ENCODE results near the gene MAPK10.

MAPK10 gene

DNA sequence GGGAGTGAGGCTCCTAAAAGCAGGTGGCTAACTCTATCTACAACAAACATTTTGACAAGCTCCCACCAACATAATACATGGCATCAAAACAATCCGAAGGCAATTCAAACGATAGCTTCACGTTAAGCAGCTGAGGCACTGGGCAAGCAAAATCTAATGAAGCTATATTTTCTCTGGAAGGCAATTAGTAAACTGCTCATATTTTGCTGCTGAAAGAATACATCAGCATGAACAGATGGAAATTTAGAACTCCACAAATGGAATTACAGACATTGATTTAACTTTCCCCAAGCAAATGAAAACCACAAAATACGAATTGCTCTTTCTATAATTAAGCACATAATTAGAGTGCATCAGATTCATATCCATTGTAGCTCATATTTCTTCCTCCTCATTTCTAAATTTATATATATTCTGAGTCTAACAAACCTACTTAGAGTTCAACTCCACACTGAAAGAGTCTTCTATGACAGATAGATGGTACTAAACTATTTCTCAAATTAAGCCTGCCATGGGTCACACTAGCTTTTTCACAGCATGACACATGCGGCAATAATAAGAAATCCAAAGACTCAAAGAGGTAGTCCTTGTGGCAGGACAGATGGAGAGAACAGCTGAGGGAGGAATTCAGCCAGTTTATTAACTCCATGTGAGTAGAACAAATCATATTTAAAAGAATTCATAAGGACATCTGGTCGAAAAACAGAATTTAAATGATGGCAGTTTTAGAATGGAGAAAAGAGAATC, 305.4 kb downstream of the MAPK10 start:
- DNase-seq (ENCODE audit: low read depth): no peak
- TF ChIP-seq MYC (IDR thresholded peaks at IDR 0.05; ENCODE audit: low read depth, low read length) (no peak), POLR2A (IDR thresholded peaks at IDR 0.05; ENCODE audit: extremely low read depth, insufficient read length) (no peak)
- TF ChIP-seq, protein P1, sequence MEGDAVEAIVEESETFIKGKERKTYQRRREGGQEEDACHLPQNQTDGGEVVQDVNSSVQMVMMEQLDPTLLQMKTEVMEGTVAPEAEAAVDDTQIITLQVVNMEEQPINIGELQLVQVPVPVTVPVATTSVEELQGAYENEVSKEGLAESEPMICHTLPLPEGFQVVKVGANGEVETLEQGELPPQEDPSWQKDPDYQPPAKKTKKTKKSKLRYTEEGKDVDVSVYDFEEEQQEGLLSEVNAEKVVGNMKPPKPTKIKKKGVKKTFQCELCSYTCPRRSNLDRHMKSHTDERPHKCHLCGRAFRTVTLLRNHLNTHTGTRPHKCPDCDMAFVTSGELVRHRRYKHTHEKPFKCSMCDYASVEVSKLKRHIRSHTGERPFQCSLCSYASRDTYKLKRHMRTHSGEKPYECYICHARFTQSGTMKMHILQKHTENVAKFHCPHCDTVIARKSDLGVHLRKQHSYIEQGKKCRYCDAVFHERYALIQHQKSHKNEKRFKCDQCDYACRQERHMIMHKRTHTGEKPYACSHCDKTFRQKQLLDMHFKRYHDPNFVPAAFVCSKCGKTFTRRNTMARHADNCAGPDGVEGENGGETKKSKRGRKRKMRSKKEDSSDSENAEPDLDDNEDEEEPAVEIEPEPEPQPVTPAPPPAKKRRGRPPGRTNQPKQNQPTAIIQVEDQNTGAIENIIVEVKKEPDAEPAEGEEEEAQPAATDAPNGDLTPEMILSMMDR (IDR thresholded peaks at IDR 0.05; ENCODE audit: low read depth, low read length): no peak
- TF ChIP-seq, protein P2, sequence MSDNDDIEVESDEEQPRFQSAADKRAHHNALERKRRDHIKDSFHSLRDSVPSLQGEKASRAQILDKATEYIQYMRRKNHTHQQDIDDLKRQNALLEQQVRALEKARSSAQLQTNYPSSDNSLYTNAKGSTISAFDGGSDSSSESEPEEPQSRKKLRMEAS (IDR thresholded peaks at IDR 0.05; ENCODE audit: low read depth, low read length): no peak
- no peak overlapping the region for H3K4me3 ChIP-seq (ENCODE audit: low read depth, low read length)

DNA sequence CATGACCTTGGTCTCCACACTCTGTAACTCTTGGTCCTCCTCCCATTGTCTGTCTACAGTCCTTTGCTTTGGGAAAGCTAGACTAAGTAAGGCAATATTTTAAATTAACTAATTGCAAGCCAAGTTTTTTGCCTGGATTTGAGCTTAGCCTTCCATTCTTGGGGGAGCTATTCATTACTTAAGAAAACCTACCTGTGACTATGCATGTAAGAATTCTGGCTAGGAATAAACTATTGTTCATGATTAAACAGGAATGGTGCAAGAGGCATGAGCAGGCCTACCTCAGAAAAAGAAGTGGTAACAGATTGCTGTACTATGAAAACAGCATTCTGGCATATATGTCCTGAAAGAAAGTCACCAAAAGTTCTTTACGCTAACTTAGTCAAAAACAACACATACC, 309.4 kb downstream of the MAPK10 start:
- TF ChIP-seq, protein P2 (IDR thresholded peaks at IDR 0.05; ENCODE audit: low read depth, low read length): no peak
- no peak for TF ChIP-seq MYC (IDR thresholded peaks at IDR 0.05; ENCODE audit: low read depth, low read length)
- TF ChIP-seq POLR2A (IDR thresholded peaks at IDR 0.05; ENCODE audit: extremely low read depth, insufficient read length): no peak
- TF ChIP-seq, protein P1 (IDR thresholded peaks at IDR 0.05; ENCODE audit: low read depth, low read length): no peak

DNA sequence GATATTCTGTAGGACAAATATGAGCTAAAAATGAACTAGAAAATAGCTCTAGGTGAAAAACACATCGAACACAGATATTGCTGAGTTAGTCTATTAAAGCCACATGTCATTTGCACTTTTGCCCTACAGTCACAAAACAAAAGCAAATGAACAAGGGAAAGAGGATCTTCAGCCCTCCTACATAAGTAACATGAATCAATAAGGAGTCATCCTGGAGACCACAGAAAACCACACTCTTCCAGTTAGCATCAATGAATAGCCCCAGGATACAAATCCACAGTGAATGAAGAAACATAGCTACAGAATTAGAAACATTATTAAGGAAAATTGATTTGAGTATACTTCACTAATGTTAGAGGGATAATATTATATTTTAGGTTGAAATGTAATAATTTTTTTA, 311.4 kb downstream of the MAPK10 start:
- no peak overlapping the region for H3K4me3 ChIP-seq (ENCODE audit: low read depth, low read length)
- TF ChIP-seq POLR2A (IDR thresholded peaks at IDR 0.05; ENCODE audit: extremely low read depth, insufficient read length): no peak
- TF ChIP-seq MYC (IDR thresholded peaks at IDR 0.05; ENCODE audit: low read depth, low read length): no peak
- TF ChIP-seq, protein P1 (IDR thresholded peaks at IDR 0.05; ENCODE audit: low read depth, low read length): no peak
- TF ChIP-seq, protein P2 (IDR thresholded peaks at IDR 0.05; ENCODE audit: low read depth, low read length): no peak
- DNase-seq (ENCODE audit: low read depth): no peak

More for the DNA sequence above, 309.4 kb downstream of the MAPK10 start:
- no peak overlapping the region for H3K4me3 ChIP-seq (ENCODE audit: low read depth, low read length)
- DNase-seq (ENCODE audit: low read depth): no peak

DNA sequence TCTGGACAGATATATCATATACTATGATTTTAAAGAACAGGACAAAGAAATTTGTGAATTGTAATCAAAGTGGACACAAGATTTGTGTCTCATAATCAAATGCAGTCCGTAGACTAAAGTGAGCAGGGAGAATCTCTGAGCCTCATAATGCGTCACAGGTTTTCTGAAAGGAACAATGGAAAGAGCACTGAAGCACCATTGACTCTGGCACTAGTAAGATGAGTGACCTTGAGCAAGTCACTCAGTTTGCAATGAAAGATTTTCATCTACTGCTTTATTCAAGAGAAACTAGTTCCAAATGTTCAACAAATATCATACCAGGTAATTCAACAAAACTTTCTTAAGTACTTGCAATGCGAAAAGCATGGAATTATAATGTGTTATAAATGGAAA, 315.3 kb downstream of the MAPK10 start:
- H3K4me3 ChIP-seq (ENCODE audit: low read depth, low read length): no peak overlapping the region
- DNase-seq (ENCODE audit: low read depth): no peak
- TF ChIP-seq, protein P2 (IDR thresholded peaks at IDR 0.05; ENCODE audit: low read depth, low read length): no peak
- TF ChIP-seq MYC (IDR thresholded peaks at IDR 0.05; ENCODE audit: low read depth, low read length) (no peak), POLR2A (IDR thresholded peaks at IDR 0.05; ENCODE audit: extremely low read depth, insufficient read length) (no peak)
- TF ChIP-seq, protein P1 (IDR thresholded peaks at IDR 0.05; ENCODE audit: low read depth, low read length): no peak

DNA sequence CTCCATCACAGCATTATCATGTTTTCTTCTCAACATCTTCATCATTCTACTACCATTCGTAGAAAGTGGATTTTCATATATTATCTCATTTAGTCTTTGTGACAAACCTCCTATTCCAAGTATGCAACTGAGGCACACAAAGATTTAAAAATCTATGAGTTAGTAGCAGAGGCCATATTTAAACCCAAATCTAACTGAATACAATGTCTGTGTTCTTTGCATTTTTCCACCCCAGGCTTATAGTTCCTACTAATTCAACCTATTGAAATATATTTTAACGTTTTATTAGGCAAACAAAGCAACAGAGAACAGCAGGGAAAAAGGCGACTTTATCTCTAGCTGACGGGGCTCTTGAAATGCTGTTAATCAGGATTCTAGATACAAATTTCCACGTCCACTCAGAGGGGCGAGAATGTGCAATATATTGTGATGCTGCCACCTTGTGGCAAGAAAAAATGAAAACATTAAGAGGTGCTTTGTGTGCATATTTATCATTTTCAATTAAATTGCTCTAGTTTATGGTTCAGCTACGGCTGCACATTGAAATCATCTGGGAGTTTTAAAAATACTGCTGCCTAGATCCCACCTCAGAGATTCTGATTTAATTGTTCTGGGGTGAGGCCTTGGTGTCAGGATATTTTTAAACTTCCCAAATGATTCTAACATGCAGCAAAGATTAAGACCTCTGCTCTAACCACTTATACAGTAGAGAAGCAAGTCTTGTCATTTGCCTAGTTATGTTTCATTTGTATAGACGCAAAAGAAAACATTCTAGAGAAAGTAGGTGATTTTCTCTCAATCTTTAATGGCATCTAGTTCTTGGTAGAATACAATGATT, 315.9 kb downstream of the MAPK10 start:
- TF ChIP-seq, protein P1 (IDR thresholded peaks at IDR 0.05; ENCODE audit: low read depth, low read length): peak; percentile 26
- TF ChIP-seq, protein P2 (IDR thresholded peaks at IDR 0.05; ENCODE audit: low read depth, low read length): no peak
- TF ChIP-seq POLR2A (IDR thresholded peaks at IDR 0.05; ENCODE audit: extremely low read depth, insufficient read length): no peak
- no peak for TF ChIP-seq MYC (IDR thresholded peaks at IDR 0.05; ENCODE audit: low read depth, low read length)
- H3K4me3 ChIP-seq (ENCODE audit: low read depth, low read length): no peak overlapping the region
- DNase-seq (ENCODE audit: low read depth): peak; percentile 50

All from NB4 (cell line).